SK-N-MC (cell line): ENCODE data around the gene CACNA1C.

Experiments used
- EZH2 ChIP-seq: fragments of 200-600 bp; sonication (generic); IDR thresholded peaks from one replicate; pipeline ENCODE4 v1.6.1; 2017; ENCODE audit warnings: antibody characterized with exemption
- POLR2AphosphoS5 ChIP-seq: IDR thresholded peaks from 2 replicates; pipeline ENCODE4 v1.6.1; 2012; ENCODE audit warnings: mild to moderate bottlenecking, low read depth, low read length, borderline replicate concordance

- TF ChIP-seq POLR2AphosphoS5: no peak
- no peak for TF ChIP-seq EZH2
Measured at GRCh38 chr12:2354151-2354991, 301.6 kb downstream of the CACNA1C start.
